ENCODE measurements around the gene RIMBP2.

Gene RIMBP2

GRCh38 chr12:130420071-130420470 lies 296.0 kb downstream of the RIMBP2 start:
- DNase-seq (ENCODE audit: low read depth): no peak
- no peak overlapping the region for H3K4me3 ChIP-seq (ENCODE audit: control insufficient read depth, low read depth, low read length)
- TF ChIP-seq CTCF (IDR thresholded peaks at IDR 0.05; ENCODE audit: control insufficient read depth, insufficient read depth, low read depth, low read length, missing control alignments): no peak

GRCh38 chr12:130419116-130419515 lies 297.0 kb downstream of the RIMBP2 start:
- no peak for TF ChIP-seq CTCF (IDR thresholded peaks at IDR 0.05; ENCODE audit: control insufficient read depth, insufficient read depth, low read depth, low read length, missing control alignments)
- H3K4me3 ChIP-seq (ENCODE audit: control insufficient read depth, low read depth, low read length): no peak overlapping the region
- DNase-seq (ENCODE audit: low read depth): no peak

GRCh38 chr12:130418251-130418650 lies 297.8 kb downstream of the RIMBP2 start:
- no peak overlapping the region for H3K4me3 ChIP-seq (ENCODE audit: control insufficient read depth, low read depth, low read length)
- no peak for TF ChIP-seq CTCF (IDR thresholded peaks at IDR 0.05; ENCODE audit: control insufficient read depth, insufficient read depth, low read depth, low read length, missing control alignments)
- no peak for DNase-seq (ENCODE audit: low read depth)

- TF ChIP-seq CTCF (IDR thresholded peaks at IDR 0.05; ENCODE audit: control insufficient read depth, insufficient read depth, low read depth, low read length, missing control alignments): no peak
- DNase-seq (ENCODE audit: low read depth): no peak
- H3K4me3 ChIP-seq (ENCODE audit: control insufficient read depth, low read depth, low read length): no peak overlapping the region
Observed at GRCh38 chr12:130414381-130414780, 301.7 kb downstream of the RIMBP2 start.

- no peak for TF ChIP-seq CTCF (IDR thresholded peaks at IDR 0.05; ENCODE audit: control insufficient read depth, insufficient read depth, low read depth, low read length, missing control alignments)
- no peak overlapping the region for H3K4me3 ChIP-seq (ENCODE audit: control insufficient read depth, low read depth, low read length)
- DNase-seq (ENCODE audit: low read depth): no peak
Observed at GRCh38 chr12:130413909-130414308, 302.2 kb downstream of the RIMBP2 start.

- H3K4me3 ChIP-seq (ENCODE audit: control insufficient read depth, low read depth, low read length): no peak overlapping the region
- no peak for DNase-seq (ENCODE audit: low read depth)
- no peak for TF ChIP-seq CTCF (IDR thresholded peaks at IDR 0.05; ENCODE audit: control insufficient read depth, insufficient read depth, low read depth, low read length, missing control alignments)
Observed at GRCh38 chr12:130412384-130412783, 303.7 kb downstream of the RIMBP2 start.

- DNase-seq (ENCODE audit: low read depth): no peak
- TF ChIP-seq CTCF (IDR thresholded peaks at IDR 0.05; ENCODE audit: control insufficient read depth, insufficient read depth, low read depth, low read length, missing control alignments): no peak
- no peak overlapping the region for H3K4me3 ChIP-seq (ENCODE audit: control insufficient read depth, low read depth, low read length)
Observed at GRCh38 chr12:130405332-130405731, 310.8 kb downstream of the RIMBP2 start.

Measured in AG09309 (cell line).